ENCODE data around the gene STATH.
"Not testable (repeated sequence)": the region's sequence is repeated elsewhere in the genome, so short reads cannot be mapped to it uniquely, and the experiment has no call there.

The STATH gene

GRCh38 chr4:70027011-70027410 lies 31.2 kb downstream of the STATH start:
- no peak for TF ChIP-seq CTCF (IDR thresholded peaks at IDR 0.05)

- TF ChIP-seq CTCF (IDR thresholded peaks at IDR 0.05): not testable (repeated sequence)
These were observed 32.4 kb downstream of the STATH start, which contains the start of gene HTN3 for GRCh38 chr4:70028159-70028558. Gene HTN3, plus strand, starts transcription at chr4:70028459. Its CDS starts 2,282 bp downstream, at chr4:70030741.

- no peak for TF ChIP-seq CTCF (IDR thresholded peaks at IDR 0.05)
These were observed 46.0 kb downstream of the STATH start for GRCh38 chr4:70041652-70042286.

GRCh38 chr4:70050138-70050537 lies 54.4 kb downstream of the STATH start, which contains the start of gene HTN1:
Gene HTN1, plus strand, starts transcription at chr4:70050438. Its CDS starts 2,639 bp downstream, at chr4:70053077.
- TF ChIP-seq CTCF (IDR thresholded peaks at IDR 0.05): not testable (repeated sequence)

Data from LNCAP (cell line).